Ishikawa (cell line): Measurements from ENCODE around the gene SRBD1.

Experiments
- CREB1 ChIP-seq: IDR thresholded peaks from 2 replicates; pipeline ENCODE4 v1.6.1; 2012; ENCODE audit warnings: low read depth
- EGR1 ChIP-seq: IDR thresholded peaks from 2 replicates; pipeline ENCODE4 v1.6.1; 2012
- EP300 ChIP-seq: IDR thresholded peaks from 2 replicates; pipeline ENCODE4 v1.6.1; 2012; ENCODE audit warnings: borderline replicate concordance
- TF ChIP-seq, protein P1 (sequence below): IDR thresholded peaks from 2 replicates; pipeline ENCODE4 v1.6.1; 2012

DNA sequence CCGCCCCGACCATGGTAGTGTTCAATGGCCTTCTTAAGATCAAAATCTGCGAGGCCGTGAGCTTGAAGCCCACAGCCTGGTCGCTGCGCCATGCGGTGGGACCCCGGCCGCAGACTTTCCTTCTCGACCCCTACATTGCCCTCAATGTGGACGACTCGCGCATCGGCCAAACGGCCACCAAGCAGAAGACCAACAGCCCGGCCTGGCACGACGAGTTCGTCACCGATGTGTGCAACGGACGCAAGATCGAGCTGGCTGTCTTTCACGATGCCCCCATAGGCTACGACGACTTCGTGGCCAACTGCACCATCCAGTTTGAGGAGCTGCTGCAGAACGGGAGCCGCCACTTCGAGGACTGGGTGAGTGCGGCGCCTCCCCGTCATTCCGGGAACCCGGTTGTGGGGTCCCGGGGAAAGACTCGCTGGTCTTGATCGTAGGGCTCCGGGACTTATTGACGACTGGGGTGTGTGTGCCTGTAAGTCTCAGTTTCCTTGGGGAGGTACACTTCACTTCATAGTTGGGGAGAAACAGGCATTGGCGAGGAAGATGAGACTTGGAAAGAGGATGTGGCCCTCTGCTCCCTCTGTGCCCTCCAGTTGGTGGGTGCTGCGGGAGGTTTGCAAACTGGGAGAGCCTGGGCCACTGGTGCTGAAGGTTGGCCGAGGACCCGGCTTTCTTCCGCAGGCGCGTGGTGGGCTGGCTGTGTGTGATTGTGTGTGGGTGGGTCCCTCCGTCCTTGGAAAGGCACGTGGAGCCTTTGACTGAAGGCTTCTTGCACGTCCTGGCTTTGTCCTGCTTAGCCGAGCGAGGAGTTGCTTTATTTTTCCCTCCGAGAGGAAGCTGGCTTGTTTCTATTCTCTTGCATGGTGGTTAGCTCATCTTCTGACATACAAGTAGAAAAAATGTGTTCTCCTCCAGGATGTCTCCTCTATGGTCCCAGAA, 41.3 kb upstream of the SRBD1 start:
- TF ChIP-seq EGR1: no peak
- TF ChIP-seq, protein P1, sequence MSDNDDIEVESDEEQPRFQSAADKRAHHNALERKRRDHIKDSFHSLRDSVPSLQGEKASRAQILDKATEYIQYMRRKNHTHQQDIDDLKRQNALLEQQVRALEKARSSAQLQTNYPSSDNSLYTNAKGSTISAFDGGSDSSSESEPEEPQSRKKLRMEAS: no peak
- TF ChIP-seq CREB1: no peak
- no peak for TF ChIP-seq EP300
